HUES48 (cell line): ENCODE data around the gene TRNP1.

Source experiments
- H3K27ac ChIP-seq: one replicate; pipeline ENCODE4 v1.7.0; 2013; ENCODE audit warnings: low read depth, low read length, inconsistent platforms
- H3K27me3 ChIP-seq: 2 replicates; pipeline ENCODE4 v1.6.1; 2013; ENCODE audit warnings: mild to moderate bottlenecking, low read length; ENCODE audit not compliant: control insufficient read depth, insufficient read depth
- H3K36me3 ChIP-seq: 2 replicates; pipeline ENCODE4 v1.6.1; 2013; ENCODE audit warnings: low read length; ENCODE audit not compliant: control insufficient read depth, insufficient read depth
- H3K4me1 ChIP-seq: 2 replicates; pipeline ENCODE4 v1.6.1; 2013; ENCODE audit warnings: mild to moderate bottlenecking, low read length; ENCODE audit not compliant: control insufficient read depth, insufficient read depth
- H3K4me3 ChIP-seq: 2 replicates; pipeline ENCODE4 v1.5.1; 2013; ENCODE audit warnings: mild to moderate bottlenecking, low read depth, low read length
- H3K9ac ChIP-seq: 2 replicates; pipeline ENCODE4 v1.6.1; 2013; ENCODE audit warnings: mild to moderate bottlenecking, low read depth, low read length, moderate library complexity
- H3K9me3 ChIP-seq: 2 replicates; pipeline ENCODE4 v1.6.1; 2013; ENCODE audit warnings: low read length; ENCODE audit not compliant: control insufficient read depth, insufficient read depth

Gene TRNP1

GRCh38 chr1:27049607-27050006, 56.1 kb downstream of the TRNP1 start:
- no peak overlapping the region for H3K27ac ChIP-seq
- no peaks in the 10 kb centered on the region for H3K36me3 ChIP-seq
- no peak overlapping the region for H3K9ac ChIP-seq
- H3K4me1 ChIP-seq: peaks cover 17% of the 10 kb centered on the region
- H3K27me3 ChIP-seq: no peaks in the 10 kb centered on the region
- no peak overlapping the region for H3K4me3 ChIP-seq
- no peaks in the 10 kb centered on the region for H3K9me3 ChIP-seq
